ENCODE results near the gene VRK3.

GRCh38 chr19:50046649-50047503 is 21.7 kb upstream of the VRK3 start:
- TF ChIP-seq, protein P1, sequence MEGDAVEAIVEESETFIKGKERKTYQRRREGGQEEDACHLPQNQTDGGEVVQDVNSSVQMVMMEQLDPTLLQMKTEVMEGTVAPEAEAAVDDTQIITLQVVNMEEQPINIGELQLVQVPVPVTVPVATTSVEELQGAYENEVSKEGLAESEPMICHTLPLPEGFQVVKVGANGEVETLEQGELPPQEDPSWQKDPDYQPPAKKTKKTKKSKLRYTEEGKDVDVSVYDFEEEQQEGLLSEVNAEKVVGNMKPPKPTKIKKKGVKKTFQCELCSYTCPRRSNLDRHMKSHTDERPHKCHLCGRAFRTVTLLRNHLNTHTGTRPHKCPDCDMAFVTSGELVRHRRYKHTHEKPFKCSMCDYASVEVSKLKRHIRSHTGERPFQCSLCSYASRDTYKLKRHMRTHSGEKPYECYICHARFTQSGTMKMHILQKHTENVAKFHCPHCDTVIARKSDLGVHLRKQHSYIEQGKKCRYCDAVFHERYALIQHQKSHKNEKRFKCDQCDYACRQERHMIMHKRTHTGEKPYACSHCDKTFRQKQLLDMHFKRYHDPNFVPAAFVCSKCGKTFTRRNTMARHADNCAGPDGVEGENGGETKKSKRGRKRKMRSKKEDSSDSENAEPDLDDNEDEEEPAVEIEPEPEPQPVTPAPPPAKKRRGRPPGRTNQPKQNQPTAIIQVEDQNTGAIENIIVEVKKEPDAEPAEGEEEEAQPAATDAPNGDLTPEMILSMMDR (IDR thresholded peaks at IDR 0.05; ENCODE audit: low read depth, low read length, missing input control) = peak; percentile 47
- TF ChIP-seq, protein P2, sequence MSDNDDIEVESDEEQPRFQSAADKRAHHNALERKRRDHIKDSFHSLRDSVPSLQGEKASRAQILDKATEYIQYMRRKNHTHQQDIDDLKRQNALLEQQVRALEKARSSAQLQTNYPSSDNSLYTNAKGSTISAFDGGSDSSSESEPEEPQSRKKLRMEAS (IDR thresholded peaks at IDR 0.05) = no peak
- TF ChIP-seq SP1 (IDR thresholded peaks at IDR 0.05) = no peak
- TF ChIP-seq TAF1 (conservative IDR thresholded peaks at IDR 0.05) = no peak
- TF ChIP-seq REST (IDR thresholded peaks at IDR 0.05) = no peak
- TF ChIP-seq YY1 (IDR thresholded peaks at IDR 0.05) = no peak
- TF ChIP-seq GABPA (IDR thresholded peaks at IDR 0.05 in 1 of 2, conservative IDR thresholded peaks at IDR 0.05 in 1 of 2) = no peak
- TF ChIP-seq RAD21 (IDR thresholded peaks at IDR 0.05) = peak; percentile 63 to 73

Measured in liver (tissue), 3 donors.